D341Med (cell line): ENCODE measurements around the gene PCSK6.
"Not testable (repeated sequence)": the region's sequence is repeated elsewhere in the genome, so short reads cannot be mapped to it uniquely, and the experiment has no call there.

Experiments used
- DNase-seq: peaks from one replicate; pipeline ENCODE4 v3.0.0; 2012; ENCODE audit warnings: low spot score

PCSK6 gene

DNA sequence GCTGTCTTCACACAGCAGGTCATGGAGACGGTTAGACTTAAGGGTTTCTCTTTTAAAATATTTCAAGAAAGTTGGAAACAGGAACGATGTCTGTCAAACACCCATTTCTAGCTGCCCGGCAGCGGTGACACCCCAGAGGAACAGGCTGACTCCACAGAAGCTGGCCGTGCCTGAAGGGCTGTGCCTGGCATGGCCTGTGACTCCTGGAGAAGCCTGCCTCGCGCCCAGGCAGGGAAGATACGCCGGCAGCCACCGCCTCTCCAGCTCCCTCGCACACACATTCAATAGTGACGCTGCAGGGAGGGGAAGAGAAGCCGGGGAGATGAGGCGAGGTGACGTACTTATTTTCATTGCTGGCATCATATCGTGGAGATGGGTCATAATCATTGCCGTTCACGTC is 59.9 kb downstream of the PCSK6 start:
- DNase-seq, result peak; percentile 12

DNA sequence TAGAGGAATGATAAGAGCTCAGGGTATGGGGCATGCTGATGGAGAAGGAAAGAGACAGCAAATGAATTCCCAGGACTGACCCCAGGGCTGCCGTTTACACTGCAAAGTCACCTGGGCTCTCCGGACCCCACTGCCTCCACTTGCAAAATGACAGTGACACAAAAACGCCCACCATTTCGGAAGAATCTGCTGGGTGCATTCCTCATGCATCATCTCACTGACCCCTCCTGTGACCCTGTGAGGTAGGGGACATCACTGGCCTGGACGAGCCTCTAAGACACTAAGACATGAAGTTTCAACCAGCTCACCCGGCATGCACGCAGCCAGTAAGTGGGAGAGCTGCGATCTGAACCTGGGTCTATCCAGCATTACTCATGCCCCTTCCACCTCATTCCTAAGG is 60.3 kb downstream of the PCSK6 start:
- no peak for DNase-seq

DNA sequence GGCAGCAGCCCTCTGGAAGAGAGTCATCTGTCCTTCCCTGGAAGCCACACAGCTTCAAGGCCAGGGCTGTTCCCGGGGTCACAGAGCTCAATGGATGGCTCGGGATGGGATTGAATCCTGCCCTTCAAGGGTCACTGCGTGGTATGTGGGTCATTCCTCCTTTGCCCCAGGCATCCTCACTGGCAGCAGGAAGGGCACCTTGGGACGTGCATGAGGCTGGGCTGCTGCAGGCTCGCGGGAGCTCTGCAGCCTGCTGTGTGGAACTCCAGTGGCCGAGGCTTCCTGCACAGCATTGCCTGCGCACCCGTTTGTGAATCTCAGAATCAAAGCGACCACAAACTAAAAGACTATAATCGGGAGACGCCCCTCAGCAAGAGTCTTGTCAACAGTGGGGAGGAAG is 60.7 kb downstream of the PCSK6 start:
- peak; percentile 8 for DNase-seq

DNA sequence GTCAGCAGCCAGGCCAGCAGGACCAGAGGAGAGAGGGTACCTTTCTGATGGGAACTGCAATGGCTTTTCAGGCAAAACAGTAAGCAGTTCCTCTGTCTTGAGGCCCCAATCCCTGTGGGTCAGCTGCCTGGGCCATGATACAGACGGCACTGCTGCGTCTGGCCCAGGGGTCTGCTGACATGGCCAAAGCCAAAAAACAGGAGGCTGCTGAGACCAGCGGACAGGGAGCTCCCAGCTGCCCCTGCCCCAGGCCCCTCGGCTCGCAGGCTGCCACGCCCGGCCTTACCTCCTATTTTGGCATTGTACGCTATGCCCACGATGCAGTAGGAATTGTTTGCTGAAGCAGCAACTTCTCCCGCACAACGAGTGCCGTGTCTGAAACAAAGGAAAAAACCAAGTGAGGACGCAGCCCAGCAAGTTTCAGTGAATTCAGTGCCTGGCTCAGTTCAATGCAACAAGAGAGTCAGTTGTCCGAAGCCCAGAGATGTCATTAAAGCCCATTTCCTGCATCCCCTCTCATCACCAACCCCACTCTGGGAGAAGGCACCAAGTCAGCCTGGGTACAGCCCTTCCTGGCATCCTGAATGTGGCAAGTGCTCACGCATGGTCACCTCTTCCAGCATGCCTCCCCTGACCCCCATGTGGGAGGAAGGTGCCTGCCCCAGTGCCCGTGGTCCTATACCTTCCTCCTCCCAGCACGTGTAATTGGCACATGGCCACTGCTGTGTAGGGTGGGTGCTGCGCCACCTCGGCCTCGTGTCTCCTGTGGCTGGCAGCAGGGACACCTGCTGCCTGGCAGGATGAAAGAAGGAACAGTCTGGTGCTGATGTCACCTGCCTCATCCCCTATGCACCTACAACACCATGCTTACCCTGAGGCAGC is 61.7 kb downstream of the PCSK6 start:
- DNase-seq, result peak; percentile 18

DNA sequence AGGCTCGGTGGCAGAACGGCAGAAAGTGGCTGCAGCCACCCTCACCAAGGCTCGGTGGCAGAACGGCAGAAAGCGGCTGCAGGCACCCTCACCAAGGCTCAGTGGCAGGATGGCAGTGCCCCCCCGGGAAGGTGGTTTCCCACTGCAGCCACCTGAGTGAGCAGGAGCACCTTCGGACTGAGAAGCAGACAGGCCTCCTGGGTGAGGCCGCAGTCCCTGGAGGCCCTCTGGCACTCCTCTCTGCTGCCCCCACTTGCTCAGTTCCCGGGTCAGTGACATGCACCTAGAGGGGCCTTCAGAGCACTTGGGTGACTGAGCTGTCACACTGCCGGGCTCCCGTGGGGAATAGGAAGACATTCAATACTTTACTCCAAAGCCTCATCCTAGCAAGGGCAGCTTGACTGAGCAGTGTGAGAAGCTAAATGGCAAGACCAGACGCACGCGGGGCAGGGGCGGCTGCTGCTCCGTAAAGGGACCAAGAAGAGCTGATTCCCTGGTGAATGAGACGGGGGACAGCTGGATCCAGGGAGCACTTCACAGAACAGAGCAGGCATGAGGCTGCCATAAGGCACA is 62.7 kb downstream of the PCSK6 start:
- peak; percentile 11 for DNase-seq

DNA sequence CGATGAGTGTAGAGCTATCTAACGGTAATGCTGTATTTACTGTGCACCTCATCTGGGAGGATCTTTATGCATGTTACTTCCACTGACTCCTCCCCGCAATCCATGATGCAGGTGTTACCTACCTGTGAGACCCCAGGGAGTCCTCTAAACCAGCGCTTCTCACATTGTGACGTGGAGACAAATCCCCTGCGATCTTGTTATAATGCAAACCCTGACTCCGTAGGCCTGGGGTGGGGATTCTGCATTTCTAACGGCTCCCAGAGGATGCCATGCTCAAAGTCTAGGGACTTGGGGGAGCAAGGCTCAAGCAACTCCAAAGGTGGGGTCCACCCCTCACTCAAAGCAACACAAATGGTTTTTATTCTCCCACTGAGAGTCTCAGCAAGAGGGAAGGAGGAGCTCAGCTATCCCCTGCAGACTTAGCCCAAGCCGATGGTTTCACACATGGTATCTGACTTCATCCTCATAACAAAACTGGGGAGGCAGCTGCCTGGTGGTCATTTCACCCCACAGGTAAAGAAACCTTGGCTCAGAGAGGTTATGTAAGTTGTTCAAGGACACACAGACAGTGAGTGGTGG is 63.6 kb downstream of the PCSK6 start:
- DNase-seq, result no peak

DNA sequence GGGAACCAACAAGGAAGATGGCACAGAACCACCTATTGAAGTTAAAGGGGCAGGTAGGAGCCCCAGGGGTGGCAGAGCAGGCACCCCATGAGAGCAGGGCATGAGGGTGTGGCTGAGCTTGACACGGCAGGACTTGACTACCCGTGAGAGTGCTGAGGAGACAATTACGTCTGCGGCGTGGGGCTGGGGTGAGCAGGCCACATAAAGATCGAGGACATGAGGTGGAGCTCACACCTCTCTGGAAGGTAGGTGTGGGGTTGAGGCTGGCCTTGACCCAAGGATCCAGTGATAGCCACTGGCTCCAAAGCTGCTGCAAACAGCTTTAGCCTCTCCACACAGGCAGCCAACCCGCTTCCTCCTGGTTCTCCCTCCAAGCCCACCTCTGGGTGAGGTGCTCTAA is 64.5 kb downstream of the PCSK6 start:
- DNase-seq, result peak; percentile 10

DNA sequence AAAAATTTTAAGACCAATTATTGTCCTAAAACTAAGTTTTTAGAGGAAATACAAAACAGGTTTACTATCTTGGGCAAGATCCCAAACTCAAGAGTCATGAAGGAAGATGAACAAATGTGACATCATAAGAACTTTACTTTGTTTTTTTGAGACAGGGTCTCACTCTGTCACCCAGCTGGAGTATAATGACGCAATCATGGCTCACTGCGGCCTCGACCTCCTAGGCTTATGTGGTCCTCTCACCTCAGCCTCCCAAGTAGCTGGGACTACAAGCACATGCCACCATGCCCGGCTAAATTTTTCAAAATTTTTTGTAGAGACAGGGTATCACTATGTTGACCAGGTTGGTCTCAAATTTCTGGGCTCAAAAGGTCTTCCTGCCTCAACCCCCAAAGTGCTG is 69.3 kb downstream of the PCSK6 start:
- DNase-seq, result no peak

DNA sequence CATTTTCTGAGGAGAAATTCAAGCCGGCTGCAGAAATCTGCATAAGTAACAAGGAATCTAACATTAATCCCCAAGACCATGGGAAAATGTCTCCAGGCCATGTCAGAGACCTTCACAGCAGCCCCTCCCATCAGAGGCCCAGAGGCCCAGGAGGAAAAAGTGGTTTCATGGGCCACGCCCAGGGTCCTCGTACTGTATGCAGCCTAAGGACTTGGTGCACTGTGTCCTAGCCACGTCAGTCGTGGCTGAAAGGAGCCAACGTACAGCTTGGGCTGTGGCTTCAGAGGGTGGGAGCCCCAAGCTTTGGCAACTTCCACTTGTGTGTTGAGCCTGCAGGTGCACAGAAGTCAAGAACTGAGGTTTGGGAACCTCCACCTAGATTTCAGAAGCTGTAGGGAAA is 73.0 kb downstream of the PCSK6 start:
- not testable (repeated sequence) for DNase-seq

DNA sequence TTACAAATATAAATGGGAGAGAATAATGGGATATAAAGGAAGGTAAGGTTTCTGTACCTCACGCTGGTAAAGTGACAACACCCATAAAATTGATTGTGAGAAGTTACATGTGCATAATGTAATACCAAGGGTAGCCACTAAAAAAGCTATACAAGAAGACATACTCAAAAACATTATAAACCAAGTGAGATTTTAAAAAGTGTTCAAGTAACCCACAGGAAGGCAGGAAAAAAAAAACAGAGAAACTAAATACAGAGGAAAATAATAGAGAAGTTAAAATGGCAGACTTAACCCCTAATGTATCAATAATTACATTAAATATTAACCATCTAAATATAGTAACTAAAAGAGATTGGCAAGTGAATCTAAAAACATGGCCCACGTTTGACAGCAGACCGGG is 76.3 kb downstream of the PCSK6 start:
- no peak for DNase-seq

DNA sequence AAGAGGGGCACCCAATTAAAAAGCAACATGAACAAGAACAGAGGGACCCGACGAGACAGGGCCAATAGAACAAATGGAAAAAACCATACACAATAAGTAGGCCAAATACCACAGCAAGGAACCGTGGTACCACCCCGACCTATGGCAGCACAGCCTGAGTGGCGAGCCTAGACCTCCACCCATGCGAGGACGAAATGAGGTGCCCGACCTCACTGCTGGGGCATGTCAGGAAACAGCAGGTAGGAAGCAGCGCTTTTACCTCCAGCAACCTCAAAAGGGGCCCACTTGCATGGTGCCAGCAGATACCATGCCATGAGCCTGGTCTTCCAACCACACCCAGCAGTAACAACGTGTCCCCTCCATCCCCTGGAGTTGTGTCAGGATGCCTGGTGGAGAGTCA is 77.9 kb downstream of the PCSK6 start:
- no peak for DNase-seq

DNA sequence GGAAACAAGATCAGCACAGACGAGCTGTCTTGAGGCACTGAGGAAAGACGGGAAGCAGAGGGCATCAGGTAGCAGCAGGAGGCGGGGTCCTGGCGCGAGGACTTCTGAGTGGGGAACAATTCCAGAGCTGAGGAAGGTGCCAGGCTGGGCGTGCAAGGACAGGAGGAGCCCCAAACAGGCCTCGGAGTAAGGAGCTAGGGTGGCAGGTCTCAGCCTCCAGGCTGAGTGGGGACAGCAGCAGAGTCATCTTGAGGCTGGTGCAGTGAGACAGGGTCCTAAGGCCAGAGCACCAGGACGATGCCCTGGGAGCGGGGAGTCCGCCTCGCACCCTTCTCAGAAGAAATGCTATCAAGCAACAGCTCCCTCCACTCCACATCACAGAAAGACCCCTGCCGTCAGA is 78.4 kb downstream of the PCSK6 start:
- no peak for DNase-seq

DNA sequence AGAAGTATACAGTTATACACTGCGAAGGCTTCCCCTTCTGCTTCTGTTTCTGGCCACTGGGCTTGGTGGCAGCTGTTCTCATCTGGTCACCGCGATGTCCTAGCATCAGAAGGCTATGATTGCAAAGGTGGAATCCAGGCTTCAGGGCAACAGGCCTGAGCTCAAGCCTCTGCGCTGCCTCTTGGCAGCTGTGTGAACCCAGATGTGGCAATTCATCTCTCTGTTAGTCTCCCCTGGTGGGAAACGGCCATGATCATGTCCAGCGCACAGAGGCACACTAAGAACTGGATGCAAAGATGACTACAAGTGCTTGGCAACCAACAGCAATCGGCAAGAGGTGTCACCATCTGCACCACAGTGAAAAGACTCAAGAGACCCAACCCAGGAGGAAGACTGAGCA is 78.9 kb downstream of the PCSK6 start:
- DNase-seq, result no peak

DNA sequence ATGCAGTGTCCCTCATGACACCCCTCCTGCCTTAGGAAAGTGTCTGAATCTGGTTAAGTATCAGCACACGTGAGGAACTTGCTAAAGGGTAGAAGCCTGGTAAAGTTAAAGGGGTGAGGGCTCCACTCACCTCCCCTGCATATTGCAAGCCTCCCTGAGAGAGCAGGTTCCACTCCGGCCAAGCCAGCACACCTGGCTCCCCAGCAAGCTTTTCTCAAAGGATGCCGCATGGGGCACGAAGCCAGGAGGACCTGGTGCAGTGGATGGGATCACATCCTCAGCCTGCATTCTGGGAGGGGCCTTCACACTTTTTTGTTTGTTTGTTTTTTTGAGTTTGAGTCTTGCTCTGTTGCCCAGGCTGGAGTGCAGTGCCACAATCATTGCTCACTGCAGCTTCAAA is 79.9 kb downstream of the PCSK6 start:
- peak; percentile 22 for DNase-seq

DNA sequence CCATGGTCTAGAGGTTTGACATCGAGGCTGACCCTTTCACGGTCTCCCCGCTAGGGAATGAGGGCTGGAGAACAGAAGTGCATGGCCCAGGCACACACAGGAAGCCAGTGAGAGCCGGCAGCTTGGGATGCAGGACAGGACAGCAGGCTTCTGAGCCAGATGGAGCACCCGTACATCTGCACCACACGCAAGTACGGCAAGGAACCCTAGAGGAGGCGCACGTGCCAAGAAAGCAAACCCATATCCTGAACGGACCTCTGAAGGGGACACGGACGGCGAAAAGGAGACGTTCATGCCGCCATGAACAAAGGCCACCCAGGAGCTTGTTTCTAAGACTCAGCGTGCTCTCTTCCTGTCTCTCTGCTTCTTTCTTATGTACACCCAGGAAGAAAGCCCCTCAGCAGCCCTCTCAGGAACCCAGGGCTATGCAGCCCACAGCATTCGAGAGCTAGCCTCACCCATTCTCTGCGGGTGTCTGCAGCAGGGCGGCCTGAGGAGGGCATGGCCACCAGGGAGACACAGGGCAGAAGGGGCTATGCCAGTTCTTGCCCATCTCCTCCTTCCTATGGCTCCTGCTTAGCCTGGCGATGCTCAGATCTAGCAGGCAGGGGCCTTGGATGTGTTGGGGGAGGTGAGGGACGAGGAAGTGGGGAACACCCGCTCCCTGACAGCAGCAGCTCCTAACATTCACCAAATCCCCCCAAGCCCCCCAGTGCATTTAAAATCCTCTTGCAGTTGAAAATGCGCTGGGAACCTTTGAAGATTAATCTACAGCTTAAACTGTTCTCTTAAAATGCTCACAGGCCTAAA is 81.3 kb downstream of the PCSK6 start:
- peak; percentile 30 for DNase-seq

DNA sequence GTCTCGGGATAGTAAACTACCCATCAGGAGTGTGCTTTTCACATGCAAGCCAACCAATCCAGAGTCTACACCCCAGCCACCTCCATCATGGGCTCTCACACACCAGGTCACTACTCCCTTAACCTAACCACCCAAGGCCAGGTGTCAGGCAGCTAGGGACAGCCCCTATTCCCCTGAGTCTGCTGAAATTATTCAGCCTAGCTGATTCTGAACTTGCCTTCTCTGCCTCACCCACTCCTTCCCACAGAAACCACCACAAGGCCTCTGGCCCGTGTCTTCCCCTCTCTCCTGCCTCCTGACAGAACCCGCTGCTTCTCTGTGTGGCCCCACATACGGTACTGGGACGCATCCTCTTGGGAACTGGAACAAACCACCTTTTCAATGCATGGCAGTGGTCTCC is 82.1 kb downstream of the PCSK6 start:
- DNase-seq, result peak; percentile 4

DNA sequence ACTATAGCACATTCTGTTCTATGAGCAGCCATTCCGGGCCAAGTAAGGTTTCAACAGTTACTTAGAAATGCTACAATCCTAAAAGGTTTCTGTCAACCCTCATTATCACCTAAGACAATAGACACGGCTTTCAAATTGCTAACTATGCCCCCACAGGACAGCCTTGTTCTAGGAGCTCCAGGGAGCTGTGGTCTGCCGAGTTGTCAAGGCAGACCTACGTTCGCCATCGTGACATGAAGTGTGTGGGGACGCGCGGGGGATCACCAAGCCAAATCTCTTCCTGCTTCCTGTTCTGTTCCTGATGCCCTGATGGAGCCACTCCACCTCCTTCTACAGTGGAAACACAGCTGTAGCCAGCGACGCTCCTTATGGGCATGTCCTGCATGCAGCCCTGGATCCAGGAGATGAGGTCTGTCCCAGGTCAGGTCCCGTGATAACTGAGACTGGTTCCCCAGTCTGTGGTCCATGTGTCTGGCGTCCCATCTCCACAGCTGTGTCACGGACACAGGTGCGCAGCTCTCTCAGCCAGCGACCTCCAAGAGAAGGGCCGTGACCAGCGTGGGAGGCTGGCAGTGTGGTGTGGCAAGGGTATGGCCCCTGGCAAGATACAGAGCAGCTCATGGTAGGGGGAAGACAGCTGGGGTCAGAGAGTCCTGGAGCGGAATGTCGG is 82.8 kb downstream of the PCSK6 start:
- peak; percentile 8 for DNase-seq

DNA sequence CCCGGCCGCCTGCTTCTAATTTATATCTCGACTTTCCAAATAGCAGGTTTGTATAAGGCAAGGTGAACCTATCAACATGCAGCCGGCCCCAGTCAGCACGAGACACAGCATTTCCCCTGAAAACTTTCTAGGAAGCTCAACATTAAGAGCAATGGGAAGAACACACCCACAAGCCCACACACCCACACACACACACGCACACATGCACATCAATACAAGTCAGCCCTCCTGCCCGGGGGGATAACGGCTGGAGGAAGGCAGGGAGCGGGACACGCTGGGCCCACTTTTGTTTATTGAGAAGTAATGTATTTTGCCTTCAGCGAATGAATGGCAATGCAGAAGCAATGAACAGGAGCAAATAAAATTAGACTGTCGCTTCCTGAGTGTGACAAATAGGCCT is 83.5 kb downstream of the PCSK6 start:
- DNase-seq, result peak; percentile 4

DNA sequence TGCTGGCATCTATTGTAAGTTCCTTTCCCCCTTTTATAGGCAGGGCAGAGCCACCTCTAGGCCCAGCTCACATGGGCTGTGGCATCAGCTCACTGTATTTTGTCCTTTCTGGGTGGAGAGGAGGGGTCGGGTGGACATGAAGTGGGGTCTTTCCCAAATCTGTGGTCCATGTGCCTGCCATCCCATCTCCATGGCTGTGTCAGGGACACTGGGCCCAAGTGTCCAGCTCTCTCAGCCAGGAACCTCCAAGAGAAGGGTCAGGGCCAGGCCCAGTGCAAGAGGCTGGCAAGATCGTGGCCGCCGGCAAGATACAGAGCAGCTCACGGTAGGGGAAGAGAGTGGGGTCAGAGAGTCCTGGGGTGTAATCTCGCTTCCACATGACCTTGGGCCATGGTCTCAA is 85.3 kb downstream of the PCSK6 start:
- DNase-seq, result peak; percentile 20

DNA sequence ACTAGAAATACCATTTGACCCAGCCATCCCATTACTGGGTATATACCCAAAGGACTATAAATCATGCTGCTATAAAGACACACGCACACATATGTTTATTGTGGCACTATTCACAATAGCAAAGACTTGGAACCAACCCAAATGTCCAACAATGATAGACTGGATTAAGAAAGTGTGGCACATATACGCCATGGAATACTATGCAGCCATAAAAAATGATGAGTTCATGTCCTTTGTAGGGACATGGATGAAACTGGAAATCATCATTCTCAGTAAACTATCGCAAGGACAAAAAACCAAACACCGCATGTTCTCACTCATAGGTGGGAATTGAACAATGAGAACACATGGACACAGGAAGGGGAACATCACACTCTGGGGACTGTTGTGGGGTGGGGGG is 86.6 kb downstream of the PCSK6 start:
- DNase-seq, result not testable (repeated sequence)

DNA sequence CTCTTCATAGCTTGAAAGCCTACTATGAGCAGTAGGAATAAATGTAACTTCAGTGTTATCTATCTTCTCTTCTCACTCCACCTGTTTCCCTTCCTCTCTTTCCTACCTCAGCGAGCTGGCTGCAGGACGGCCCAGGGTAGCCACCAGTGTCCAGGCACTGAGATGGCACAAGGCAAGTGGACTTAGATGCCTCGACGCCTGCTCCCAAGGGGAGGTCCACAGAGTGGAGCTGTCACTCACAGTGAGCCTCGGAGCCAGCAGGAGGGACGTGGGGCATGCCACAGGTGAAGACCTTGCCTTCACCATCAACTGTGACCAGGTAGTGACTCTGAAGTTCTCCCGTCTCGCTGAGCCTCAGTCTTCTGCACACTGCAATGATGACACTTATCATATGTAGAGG is 88.2 kb downstream of the PCSK6 start:
- DNase-seq, result peak; percentile 11

DNA sequence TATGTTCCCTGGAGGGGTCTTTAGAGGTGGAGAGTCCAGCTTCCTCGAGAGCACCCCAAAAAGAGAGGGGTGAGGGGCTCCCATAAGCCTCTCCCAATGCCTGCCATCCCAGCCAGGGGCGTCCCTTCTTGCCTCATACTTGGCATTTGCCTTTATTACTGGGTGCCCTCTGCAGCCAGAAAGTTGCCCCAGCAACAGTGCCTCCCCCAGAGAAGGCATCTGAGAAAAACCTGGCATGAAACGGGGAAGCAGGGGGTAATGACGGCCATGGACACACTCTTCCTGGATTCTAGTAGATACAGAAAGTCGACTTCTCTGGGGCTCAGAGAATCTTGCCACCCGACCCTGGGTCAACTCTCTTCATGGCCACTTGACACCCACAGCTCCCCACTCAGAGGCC is 90.1 kb downstream of the PCSK6 start:
- peak; percentile 15 for DNase-seq
